Activated CD4-positive, alpha-beta T cell treated with anti-CD3 and anti-CD28 coated beads, Interleukin-2, amount 50 U/mL, for 16 hours (primary cell): ENCODE results near the gene ARHGEF37.

ENCODE experiments used
- DNase-seq: peaks from one replicate; pipeline ENCODE4 v3.0.0-alpha.2; 2020

The ARHGEF37 gene

GRCh38 chr5:149603210-149603609 is 21.9 kb downstream of the ARHGEF37 start:
- DNase-seq, result no peak

DNA sequence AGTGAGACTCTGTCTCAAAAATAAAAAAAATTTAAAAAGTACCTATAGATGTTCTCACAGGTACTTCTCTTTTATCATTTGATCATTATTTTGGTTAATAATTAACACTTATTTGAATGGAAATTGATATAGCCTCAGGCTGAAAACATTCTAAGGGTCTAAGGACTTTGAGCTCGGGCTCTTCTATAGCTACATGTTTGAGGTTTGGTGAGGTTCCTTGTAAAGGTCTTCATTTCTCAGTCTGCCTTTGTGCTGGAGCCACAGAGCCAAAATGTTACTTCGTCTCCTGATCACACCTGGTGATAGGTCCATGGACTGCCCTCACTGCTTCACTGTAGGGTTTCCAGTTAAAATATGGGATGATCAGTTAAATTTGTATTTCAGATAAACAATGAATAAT is 22.6 kb downstream of the ARHGEF37 start:
- DNase-seq, result no peak

DNA sequence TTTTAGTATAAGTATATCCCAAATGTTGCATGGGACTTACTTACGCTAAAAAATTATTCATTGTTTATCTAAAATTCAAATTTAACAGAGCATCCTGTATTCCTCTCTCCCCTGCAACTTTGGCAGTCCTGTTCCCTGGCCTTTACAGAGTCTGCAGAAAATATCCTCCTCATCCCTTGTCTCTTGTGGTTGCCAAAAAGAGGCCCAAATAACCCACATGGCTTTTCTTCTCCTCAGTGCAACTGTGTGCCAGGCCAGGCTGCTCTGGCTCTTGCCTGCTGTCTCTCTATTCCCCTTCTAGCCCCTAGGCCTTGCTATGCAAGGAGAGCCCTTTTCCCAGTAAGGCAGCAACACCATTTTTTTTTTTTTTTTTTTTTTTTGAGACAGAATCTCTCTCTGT is 23.0 kb downstream of the ARHGEF37 start:
- DNase-seq, result no peak

- no peak for DNase-seq
Measured at GRCh38 chr5:149605354-149605997, 24.2 kb downstream of the ARHGEF37 start.

- no peak for DNase-seq
Measured at GRCh38 chr5:149605998-149606724, 24.9 kb downstream of the ARHGEF37 start.

- DNase-seq, result no peak
Measured at GRCh38 chr5:149608936-149609545, 27.7 kb downstream of the ARHGEF37 start.

DNA sequence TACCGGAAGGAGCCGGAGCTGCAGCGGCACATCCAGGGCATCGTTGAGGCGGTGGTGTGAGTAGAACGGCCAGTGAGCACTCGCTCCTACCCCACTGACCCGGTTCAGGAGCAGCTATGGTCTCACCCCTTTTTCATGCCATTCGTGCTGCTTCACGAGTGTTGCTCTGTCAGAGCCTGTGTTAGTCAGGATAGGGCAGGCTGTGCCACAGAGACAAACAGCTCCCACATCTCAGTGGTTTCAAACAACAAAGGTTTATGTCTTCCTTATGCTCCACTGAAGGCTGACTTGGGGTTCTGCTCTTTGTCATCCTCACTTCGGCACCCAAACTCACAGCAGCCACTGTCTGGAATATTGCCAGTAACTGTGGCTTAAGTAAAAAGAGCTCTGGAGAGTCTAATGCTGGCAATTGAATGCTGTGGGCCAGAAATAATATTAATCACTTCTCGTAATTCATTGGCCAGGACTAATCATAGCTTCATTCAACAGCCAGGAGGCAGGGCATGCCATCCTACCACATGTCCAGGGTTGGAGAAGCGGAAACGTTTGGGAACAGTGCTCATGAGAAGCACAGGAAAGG is 28.4 kb downstream of the ARHGEF37 start:
- no peak for DNase-seq

- no peak for DNase-seq
Measured at GRCh38 chr5:149610589-149611255, 29.4 kb downstream of the ARHGEF37 start.

DNA sequence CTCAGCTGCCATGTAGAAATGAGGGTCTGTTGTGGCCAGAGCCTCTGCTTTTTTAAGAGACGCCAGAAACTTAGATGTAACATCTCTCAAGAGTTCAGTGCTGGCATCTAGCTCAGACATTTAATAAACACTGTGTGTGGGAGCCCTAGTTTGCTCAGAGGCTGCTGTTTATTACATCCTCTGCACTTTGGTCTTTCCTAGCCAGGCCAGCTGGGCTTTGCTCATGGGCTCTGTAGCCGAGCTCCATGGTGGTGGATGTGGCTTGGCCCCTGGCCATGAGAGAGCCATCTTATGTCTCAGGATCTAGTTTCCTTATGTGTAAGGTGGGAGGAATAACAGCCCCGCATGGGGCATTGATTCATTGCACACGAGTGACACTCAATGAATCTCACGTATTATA is 30.0 kb downstream of the ARHGEF37 start:
- no peak for DNase-seq

GRCh38 chr5:149614034-149614907 is 33.0 kb downstream of the ARHGEF37 start:
- no peak for DNase-seq

DNA sequence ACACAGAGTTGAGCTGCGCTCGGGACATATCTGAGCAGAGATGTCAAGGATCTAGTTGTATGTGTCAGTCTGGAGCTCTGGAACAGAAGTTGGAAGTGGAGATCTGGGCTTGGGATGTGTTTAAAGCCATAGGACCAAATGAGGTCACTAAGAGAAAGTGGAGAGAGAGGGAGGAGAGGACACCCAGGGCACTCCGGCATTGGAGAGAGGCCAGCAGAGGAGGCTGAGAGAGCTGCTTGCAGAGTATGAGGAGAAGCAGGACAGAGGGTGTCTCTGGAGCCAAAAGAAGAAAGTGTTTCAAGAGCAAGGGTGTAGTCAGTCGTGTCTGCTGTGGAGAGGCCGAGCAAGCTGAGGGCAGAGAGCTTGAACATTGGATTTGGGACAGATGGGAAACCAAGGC is 34.7 kb downstream of the ARHGEF37 start:
- no peak for DNase-seq

DNA sequence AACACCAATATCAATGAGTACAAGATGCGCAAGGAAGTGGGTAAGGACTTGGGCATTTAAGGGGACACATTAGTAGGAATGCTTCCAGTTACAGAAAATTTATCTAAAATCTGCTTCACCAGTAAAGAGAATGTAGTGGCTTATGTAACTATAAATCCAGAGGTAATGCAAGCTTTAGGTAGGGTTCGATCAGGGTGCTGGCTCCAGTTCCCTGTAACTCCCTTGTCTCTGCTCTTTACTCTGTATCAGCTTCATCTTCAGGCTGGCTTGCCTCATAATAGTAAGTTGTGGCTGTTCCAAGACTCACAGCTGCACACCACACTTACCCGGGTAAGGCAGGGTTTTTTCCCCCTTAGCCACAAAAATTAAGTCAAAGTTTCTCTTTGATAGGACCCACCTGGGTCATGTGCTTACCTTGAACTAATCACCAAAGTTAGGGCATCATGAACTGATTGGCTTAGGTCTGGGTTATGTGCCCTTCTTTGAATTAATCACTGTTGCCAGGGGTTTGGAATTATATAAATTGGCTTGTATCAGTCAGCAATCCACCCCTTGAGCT is 35.5 kb downstream of the ARHGEF37 start:
- peak; percentile 42 for DNase-seq

DNA sequence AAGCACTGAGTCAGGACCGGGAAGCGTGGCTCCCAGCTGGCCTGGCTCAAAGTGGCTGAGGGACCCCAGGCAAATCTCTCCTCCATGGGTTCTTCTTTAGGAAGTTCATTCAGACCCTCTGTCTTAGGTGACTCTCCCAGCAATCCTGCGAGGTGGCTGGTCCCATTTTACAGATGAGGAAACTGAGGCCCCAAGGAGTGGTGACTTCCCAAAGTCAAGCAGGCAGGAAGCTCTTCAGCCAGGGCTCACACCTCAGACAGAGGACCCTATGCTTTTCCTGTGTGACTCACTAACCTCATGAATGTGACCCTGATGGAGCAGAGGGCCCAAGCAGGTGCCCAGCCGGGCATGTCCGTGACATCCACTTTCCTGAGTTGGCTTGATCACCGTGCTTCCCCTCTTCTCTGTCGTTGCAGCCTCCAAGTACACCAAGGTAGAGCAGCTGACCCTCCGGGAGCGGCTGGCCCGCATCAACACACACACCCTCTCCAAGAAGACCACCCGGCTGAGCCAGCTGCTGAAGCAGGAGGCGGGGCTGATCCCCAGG is 36.5 kb downstream of the ARHGEF37 start:
- no peak for DNase-seq

GRCh38 chr5:149618581-149619248 is 37.4 kb downstream of the ARHGEF37 start:
- DNase-seq, result peak; percentile 47

GRCh38 chr5:149621415-149622098 is 40.3 kb downstream of the ARHGEF37 start:
- no peak for DNase-seq

DNA sequence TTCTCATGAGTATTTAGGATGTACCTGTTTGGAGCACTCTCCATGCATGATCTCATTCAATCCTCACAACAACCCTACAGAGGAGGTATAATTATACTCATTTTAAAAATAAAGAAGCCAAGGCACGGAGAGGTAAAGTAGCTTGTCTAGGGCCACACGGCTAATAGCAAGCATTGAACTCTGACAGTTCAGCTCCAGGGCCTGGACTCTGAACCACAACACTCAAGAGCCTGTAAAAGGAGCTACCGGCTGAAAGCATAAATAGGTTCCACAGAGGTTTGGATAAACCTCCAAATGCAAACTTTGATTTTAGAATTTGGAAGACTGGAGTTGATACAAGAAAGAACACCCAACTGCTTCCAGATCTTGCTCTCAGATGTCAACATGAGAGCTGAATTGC is 41.2 kb downstream of the ARHGEF37 start:
- no peak for DNase-seq

DNA sequence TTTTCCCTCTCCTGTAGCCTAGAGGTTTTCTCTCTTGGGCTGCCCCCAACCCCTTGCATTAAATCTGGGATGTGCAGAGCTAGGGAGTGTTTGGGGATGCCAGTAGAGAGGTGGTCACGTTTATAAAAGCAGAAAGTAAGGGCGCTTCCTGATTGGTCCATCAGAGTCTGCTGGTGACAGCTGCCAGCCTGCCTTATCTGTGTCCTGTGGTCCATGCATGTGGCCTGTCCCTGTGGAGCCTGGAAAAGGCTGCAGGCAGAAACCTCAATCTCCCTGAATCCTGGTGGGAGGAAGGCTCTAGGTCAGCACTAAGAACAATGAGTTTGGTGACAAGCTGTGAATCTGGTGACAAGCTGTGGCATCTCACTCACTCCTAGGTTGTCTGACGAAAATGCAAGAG is 42.2 kb downstream of the ARHGEF37 start:
- DNase-seq, result no peak

DNA sequence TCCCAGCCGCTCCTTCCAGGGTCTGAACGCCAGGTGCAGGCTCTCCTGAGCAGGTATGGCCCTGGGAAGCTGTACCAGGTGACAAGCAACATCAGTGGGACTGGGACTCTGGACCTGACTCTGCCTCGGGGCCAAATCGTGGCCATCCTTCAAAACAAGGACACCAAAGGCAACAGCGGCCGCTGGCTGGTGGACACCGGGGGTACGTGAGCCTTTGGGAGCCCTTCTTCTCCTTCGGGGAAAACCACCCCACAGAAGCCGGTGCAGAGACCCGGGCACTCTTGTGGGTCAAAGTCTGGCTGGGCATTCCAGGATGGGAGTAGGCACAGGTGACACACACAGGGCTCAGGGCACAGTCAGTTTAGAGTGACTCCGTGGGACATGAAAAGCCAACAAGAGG is 45.8 kb downstream of the ARHGEF37 start:
- DNase-seq, result no peak

DNA sequence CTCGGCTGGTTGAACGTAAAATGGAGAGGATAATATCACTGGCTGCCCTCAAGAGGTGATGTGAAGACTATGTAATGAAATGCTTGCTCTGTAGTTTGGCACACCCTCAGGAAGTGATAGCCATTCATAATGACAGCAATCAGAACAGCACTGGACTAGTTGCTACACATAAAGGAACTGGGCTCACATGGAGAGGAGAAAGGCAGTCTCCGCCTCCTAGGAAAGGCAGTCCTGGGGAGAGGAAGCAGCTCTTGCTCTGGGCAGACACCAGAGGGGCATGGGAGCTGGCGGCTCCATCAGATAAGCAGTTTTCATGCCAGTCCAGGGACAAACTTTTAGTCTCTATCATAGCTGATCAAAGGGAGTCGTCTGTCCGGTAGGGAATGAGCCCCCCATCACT is 46.9 kb downstream of the ARHGEF37 start:
- no peak for DNase-seq

DNA sequence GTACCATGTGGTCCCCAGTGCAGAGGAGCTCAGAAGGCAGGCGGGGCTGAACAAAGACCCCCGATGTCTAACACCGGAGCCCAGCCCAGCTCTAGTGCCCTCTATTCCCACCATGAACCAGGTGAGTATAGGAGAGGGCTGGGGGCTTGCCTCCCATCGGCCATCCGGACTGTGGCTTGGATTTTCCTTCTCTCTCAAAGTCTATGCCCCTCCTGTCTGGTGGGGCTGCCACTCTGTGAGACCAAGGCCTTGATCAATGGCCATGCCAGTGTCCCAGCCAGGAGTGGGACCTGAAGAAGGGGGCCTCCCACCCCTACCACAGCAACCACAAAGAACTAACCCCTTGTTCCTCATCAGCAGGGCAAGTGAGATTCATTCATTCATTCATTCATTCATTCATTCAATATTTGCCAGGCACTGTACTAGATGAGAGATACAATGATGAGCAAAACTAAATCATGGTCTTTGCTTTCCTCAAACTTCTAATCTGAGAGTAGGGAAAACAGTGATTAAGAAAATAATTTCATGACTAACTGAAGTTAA is 47.6 kb downstream of the ARHGEF37 start:
- DNase-seq, result no peak
